PFSK-1 (cell line): Measurements from ENCODE around the gene GRIP1.

Experiments
- POLR2AphosphoS5 ChIP-seq: IDR thresholded peaks from 2 replicates; pipeline ENCODE4 v1.6.1; 2012; ENCODE audit warnings: low read depth, mild to moderate bottlenecking, control low read depth, low read length, moderate library complexity
- TAF1 ChIP-seq: IDR thresholded peaks from 2 replicates; pipeline ENCODE4 v1.6.1; 2012; ENCODE audit warnings: low read length, control low read depth, borderline replicate concordance; ENCODE audit not compliant: insufficient read depth
- TF ChIP-seq, protein P1 (sequence below), 2 experiments: IDR thresholded peaks; 2 replicates each; pipeline versions ENCODE4 v1.6.1 to v1.8.0; 2011 to 2012; ENCODE audit warnings: low read depth in 2 of 2, low read length in 2 of 2, control low read depth in 1 of 2, inconsistent platforms in 1 of 2, mild to moderate bottlenecking in 1 of 2, moderate library complexity in 1 of 2; ENCODE audit not compliant: insufficient read depth in 1 of 2

DNA sequence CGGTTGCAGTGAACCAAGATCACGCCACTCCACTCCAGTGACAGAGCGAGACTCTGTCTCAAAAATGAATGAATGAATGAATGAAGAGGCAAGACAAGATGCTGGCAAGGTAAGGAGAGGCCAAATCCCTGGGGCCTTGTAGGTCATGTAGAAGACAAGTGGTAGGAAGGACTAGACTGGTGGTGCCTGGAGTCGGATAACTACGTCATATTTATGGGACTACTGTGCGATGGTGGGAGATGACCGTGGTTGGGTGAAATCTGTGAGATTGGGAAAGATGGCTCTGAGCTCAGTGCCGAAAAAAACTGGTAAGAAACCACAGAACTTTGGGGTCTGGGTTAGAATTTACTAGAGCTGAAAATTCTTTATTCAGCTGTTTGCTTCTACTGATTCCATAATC is 326.0 kb downstream of the GRIP1 start:
- TF ChIP-seq, protein P1, sequence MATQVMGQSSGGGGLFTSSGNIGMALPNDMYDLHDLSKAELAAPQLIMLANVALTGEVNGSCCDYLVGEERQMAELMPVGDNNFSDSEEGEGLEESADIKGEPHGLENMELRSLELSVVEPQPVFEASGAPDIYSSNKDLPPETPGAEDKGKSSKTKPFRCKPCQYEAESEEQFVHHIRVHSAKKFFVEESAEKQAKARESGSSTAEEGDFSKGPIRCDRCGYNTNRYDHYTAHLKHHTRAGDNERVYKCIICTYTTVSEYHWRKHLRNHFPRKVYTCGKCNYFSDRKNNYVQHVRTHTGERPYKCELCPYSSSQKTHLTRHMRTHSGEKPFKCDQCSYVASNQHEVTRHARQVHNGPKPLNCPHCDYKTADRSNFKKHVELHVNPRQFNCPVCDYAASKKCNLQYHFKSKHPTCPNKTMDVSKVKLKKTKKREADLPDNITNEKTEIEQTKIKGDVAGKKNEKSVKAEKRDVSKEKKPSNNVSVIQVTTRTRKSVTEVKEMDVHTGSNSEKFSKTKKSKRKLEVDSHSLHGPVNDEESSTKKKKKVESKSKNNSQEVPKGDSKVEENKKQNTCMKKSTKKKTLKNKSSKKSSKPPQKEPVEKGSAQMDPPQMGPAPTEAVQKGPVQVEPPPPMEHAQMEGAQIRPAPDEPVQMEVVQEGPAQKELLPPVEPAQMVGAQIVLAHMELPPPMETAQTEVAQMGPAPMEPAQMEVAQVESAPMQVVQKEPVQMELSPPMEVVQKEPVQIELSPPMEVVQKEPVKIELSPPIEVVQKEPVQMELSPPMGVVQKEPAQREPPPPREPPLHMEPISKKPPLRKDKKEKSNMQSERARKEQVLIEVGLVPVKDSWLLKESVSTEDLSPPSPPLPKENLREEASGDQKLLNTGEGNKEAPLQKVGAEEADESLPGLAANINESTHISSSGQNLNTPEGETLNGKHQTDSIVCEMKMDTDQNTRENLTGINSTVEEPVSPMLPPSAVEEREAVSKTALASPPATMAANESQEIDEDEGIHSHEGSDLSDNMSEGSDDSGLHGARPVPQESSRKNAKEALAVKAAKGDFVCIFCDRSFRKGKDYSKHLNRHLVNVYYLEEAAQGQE (IDR thresholded peaks at IDR 0.05; ENCODE audit: insufficient read depth in 1 of 2, low read depth in 2 of 2, low read length in 2 of 2): no peak
- TF ChIP-seq POLR2AphosphoS5 (no peak), TAF1 (no peak)
